Smooth muscle cell (in vitro differentiated cells): ENCODE results near the gene ADGRL3. TPM values are rescaled to one million over a fixed set of nuclear protein-coding genes. Genes with fewer than 3 reads are reported as not detected.

Experiments
- DNase-seq: peaks from one replicate; lab custom pipeline; 2025; ENCODE audit not compliant: unreplicated experiment; lab: John Stamatoyannopoulos, UW
- H2AFZ ChIP-seq: fragments of 200-600 bp; sonication (generic); 2 replicates; pipeline ENCODE4 v1.6.0; 2016; ENCODE audit warnings: antibody characterized with exemption, low read depth, mild to moderate bottlenecking
- H3F3A ChIP-seq: fragments of 200-600 bp; sonication (generic); 2 replicates; pipeline ENCODE4 v1.6.0; 2017; ENCODE audit warnings: antibody characterized with exemption, low read depth
- H3K27ac ChIP-seq: fragments of 200-600 bp; sonication (generic); 2 replicates; pipeline ENCODE4 v1.5.1; 2016; ENCODE audit warnings: low read depth, mild to moderate bottlenecking
- H3K27me3 ChIP-seq: fragments of 200-600 bp; sonication (generic); 2 replicates; pipeline ENCODE4 v1.6.1; 2016; ENCODE audit warnings: low read depth, mild to moderate bottlenecking
- H3K36me3 ChIP-seq: fragments of 200-600 bp; sonication (generic); 2 replicates; pipeline ENCODE4 v1.5.1; 2016; ENCODE audit warnings: low read depth
- H3K4me1 ChIP-seq: fragments of 200-600 bp; sonication (generic); 2 replicates; pipeline ENCODE4 v1.5.1; 2016; ENCODE audit warnings: low read depth
- H3K4me2 ChIP-seq: fragments of 200-600 bp; sonication (generic); 2 replicates; pipeline ENCODE4 v1.6.0; 2016; ENCODE audit warnings: mild to moderate bottlenecking
- H3K4me3 ChIP-seq: fragments of 200-600 bp; sonication (generic); 2 replicates; pipeline ENCODE4 v1.5.1; 2016; ENCODE audit warnings: mild to moderate bottlenecking
- H3K79me2 ChIP-seq: fragments of 200-600 bp; sonication (generic); 2 replicates; pipeline ENCODE4 v1.6.0; 2016; ENCODE audit warnings: low read depth, mild to moderate bottlenecking
- H3K9ac ChIP-seq: fragments of 200-600 bp; sonication (generic); 2 replicates; pipeline ENCODE4 v1.6.0; 2016; ENCODE audit warnings: low read depth
- H3K9me3 ChIP-seq: fragments of 200-600 bp; sonication (generic); replicated peaks from 2 replicates; pipeline ENCODE4 v1.5.1; 2016; ENCODE audit warnings: low read depth
- H4K20me1 ChIP-seq: fragments of 200-600 bp; sonication (generic); 2 replicates; pipeline ENCODE4 v1.6.0; 2016; ENCODE audit warnings: low read depth
- CTCF ChIP-seq: fragments of 200-600 bp; sonication (generic); IDR thresholded peaks from 2 replicates; pipeline ENCODE4 v1.5.1; 2017; ENCODE audit warnings: borderline replicate concordance, mild to moderate bottlenecking, antibody characterized with exemption; ENCODE audit not compliant: insufficient read depth, poor library complexity, severe bottlenecking
- WGBS: methylation state at CpG from one replicate; pipeline ENCODE4 v1.1.7; 2016; ENCODE audit warnings: low lambda C conversion rate; 5-methylcytosine and 5-hydroxymethylcytosine counted together
- polyA plus RNA-seq: library from polyadenylated mRNA; unstranded; fragments of >200 nt; fragmentation: Nextera tagmentation; extraction: Ambion mirVana; gene quantifications from 2 replicates; pipeline ENCODE4 v1.2.1, GENCODE V29; 2016
- total RNA-seq: library from RNA; depleted of rRNA; stranded (reverse); fragments of >200 nt; gene quantifications from 2 replicates; pipeline ENCODE4 v1.2.3, GENCODE V29; 2014

Gene ADGRL3
- total and polyA plus RNA-seq, 2 experiments from 2014 or later, result 2.4 to 9.5 TPM

- Histone ChIP-seq H3K27me3 (no peaks in the 10 kb centered on the region), H3K9ac (no peak overlapping the region), H3K36me3 (no peaks in the 10 kb centered on the region), H3K4me3 (no peak overlapping the region), H2AFZ (no peak overlapping the region), H3K79me2 (no peaks in the 10 kb centered on the region), H3K9me3 (peaks cover 2% of the 10 kb centered on the region), H3K27ac (no peak overlapping the region), H3F3A (no peaks in the 10 kb centered on the region), H3K4me1 (peaks cover 4% of the 10 kb centered on the region), H3K4me2 (no peak overlapping the region), H4K20me1 (no peaks in the 10 kb centered on the region)
- TF ChIP-seq CTCF, result no peak
- no peak for DNase-seq
- WGBS, result 97% methylated on average over 1 of the region's 1 CpG
These were observed 45.9 kb downstream of the ADGRL3 start for GRCh38 chr4:61246034-61246433.

- H3K9ac ChIP-seq, result no peak overlapping the region
- H3K4me3 ChIP-seq, result no peak overlapping the region
These were observed 48.6 kb downstream of the ADGRL3 start for GRCh38 chr4:61248705-61249104.

GRCh38 chr4:61251129-61251528 lies 51.0 kb downstream of the ADGRL3 start:
- Histone ChIP-seq H2AFZ (no peak overlapping the region), H3K4me2 (no peak overlapping the region), H3K36me3 (no peaks in the 10 kb centered on the region), H3K4me1 (peaks cover 4% of the 10 kb centered on the region), H3K79me2 (no peaks in the 10 kb centered on the region), H3F3A (no peaks in the 10 kb centered on the region), H3K27me3 (no peaks in the 10 kb centered on the region), H4K20me1 (no peaks in the 10 kb centered on the region), H3K9me3 (peaks cover 2% of the 10 kb centered on the region), H3K4me3 (no peak overlapping the region), H3K9ac (no peak overlapping the region), H3K27ac (no peak overlapping the region)
- no peak for TF ChIP-seq CTCF
- no peak for DNase-seq
- WGBS, result 76% methylated on average over 6 of the region's 6 CpGs

More at GRCh38 chr4:61248705-61249104, 48.6 kb downstream of the ADGRL3 start:
- H3K4me2 ChIP-seq, result no peak overlapping the region
- no peaks in the 10 kb centered on the region for H3K79me2 ChIP-seq
- H2AFZ ChIP-seq, result peak overlapping the region; percentile 29
- TF ChIP-seq CTCF, result no peak
- no peak overlapping the region for H3K27ac ChIP-seq
- no peaks in the 10 kb centered on the region for H3K27me3 ChIP-seq
- WGBS, result 85% methylated on average over 8 of the region's 8 CpGs
- no peaks in the 10 kb centered on the region for H4K20me1 ChIP-seq
- H3K9me3 ChIP-seq, result peaks cover 2% of the 10 kb centered on the region
- no peak for DNase-seq
- no peaks in the 10 kb centered on the region for H3K36me3 ChIP-seq
- peaks cover 4% of the 10 kb centered on the region for H3K4me1 ChIP-seq
- no peaks in the 10 kb centered on the region for H3F3A ChIP-seq

- H3K27ac ChIP-seq, result peak overlapping the region; percentile 46
- no peaks in the 10 kb centered on the region for H4K20me1 ChIP-seq
- no peaks in the 10 kb centered on the region for H3K4me1 ChIP-seq
- no peak overlapping the region for H3K4me3 ChIP-seq
- H3K9me3 ChIP-seq, result peaks cover 2% of the 10 kb centered on the region
- no peak for DNase-seq
- H3K4me2 ChIP-seq, result no peak overlapping the region
- H3K27me3 ChIP-seq, result no peaks in the 10 kb centered on the region
- H2AFZ ChIP-seq, result no peak overlapping the region
- H3K9ac ChIP-seq, result no peak overlapping the region
- H3K79me2 ChIP-seq, result no peaks in the 10 kb centered on the region
- TF ChIP-seq CTCF, result no peak
- 75% methylated on average over 3 of the region's 3 CpGs for WGBS
- no peaks in the 10 kb centered on the region for H3F3A ChIP-seq
- no peaks in the 10 kb centered on the region for H3K36me3 ChIP-seq
These were observed 54.3 kb downstream of the ADGRL3 start for GRCh38 chr4:61254406-61254805.
